Measurements from ENCODE around the gene MED13L.
A peak's percentile ranks its signal among the peaks of the same experiment; 100 is the strongest.

MED13L gene

GRCh38 chr12:115953031-115953430 lies 324.5 kb downstream of the MED13L start:
- no peak for DNase-seq (ENCODE audit: low read depth)
- no peak overlapping the region for H3K4me3 ChIP-seq (ENCODE audit: low read depth, low read length)
- TF ChIP-seq CTCF (IDR thresholded peaks at IDR 0.05; ENCODE audit: low read depth, low read length, missing control alignments): no peak

GRCh38 chr12:115950959-115951358 lies 326.5 kb downstream of the MED13L start:
- H3K4me3 ChIP-seq (ENCODE audit: low read depth, low read length): no peak overlapping the region
- DNase-seq (ENCODE audit: low read depth): no peak
- TF ChIP-seq CTCF (IDR thresholded peaks at IDR 0.05; ENCODE audit: low read depth, low read length, missing control alignments): no peak

- DNase-seq (ENCODE audit: low read depth): no peak
- no peak for TF ChIP-seq CTCF (IDR thresholded peaks at IDR 0.05; ENCODE audit: low read depth, low read length, missing control alignments)
Measured at GRCh38 chr12:115949675-115950074, 327.8 kb downstream of the MED13L start.

GRCh38 chr12:115947696-115948062 lies 329.8 kb downstream of the MED13L start:
- no peak for TF ChIP-seq CTCF (IDR thresholded peaks at IDR 0.05; ENCODE audit: low read depth, low read length, missing control alignments)
- no peak for DNase-seq (ENCODE audit: low read depth)
- no peak overlapping the region for H3K4me3 ChIP-seq (ENCODE audit: low read depth, low read length)

More at GRCh38 chr12:115949675-115950074, 327.8 kb downstream of the MED13L start:
- no peak overlapping the region for H3K4me3 ChIP-seq (ENCODE audit: low read depth, low read length)

GRCh38 chr12:115946867-115947695 lies 330.4 kb downstream of the MED13L start:
- TF ChIP-seq CTCF (IDR thresholded peaks at IDR 0.05; ENCODE audit: low read depth, low read length, missing control alignments): peak; percentile 50
- DNase-seq (ENCODE audit: low read depth): no peak
- no peak overlapping the region for H3K4me3 ChIP-seq (ENCODE audit: low read depth, low read length)

GRCh38 chr12:115946092-115946491 lies 331.4 kb downstream of the MED13L start:
- TF ChIP-seq CTCF (IDR thresholded peaks at IDR 0.05; ENCODE audit: low read depth, low read length, missing control alignments): no peak
- DNase-seq (ENCODE audit: low read depth): no peak
- H3K4me3 ChIP-seq (ENCODE audit: low read depth, low read length): no peak overlapping the region

GRCh38 chr12:115945491-115945885 lies 332.0 kb downstream of the MED13L start:
- DNase-seq (ENCODE audit: low read depth): no peak
- TF ChIP-seq CTCF (IDR thresholded peaks at IDR 0.05; ENCODE audit: low read depth, low read length, missing control alignments): no peak
- no peak overlapping the region for H3K4me3 ChIP-seq (ENCODE audit: low read depth, low read length)

Data from GM12864 (cell line).